ENCODE data around the gene DMD. TPM values are rescaled to one million over a fixed set of nuclear protein-coding genes. Genes with fewer than 3 reads are reported as not detected.

The DMD gene
- total and polyA plus RNA-seq, 7 donors: 2.5 to 260 (median 183) TPM

DNA sequence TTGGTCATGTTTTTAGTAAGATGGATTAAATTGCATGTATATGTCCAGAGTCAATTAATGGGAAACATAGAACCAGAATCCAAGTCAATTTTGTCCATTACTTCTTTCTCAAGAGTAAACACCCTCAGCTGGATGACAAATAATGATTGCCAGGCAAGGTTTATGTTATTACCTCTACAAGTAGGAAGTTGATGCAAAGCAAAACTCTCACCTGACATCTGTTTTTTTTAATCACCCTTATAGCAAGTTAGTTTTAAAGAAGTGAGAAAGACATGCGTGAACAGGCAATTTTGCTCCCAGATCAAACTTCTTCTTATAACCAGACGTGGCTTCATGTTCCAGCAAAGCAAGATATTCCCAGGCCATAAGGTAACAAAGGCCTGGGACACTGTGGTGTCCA is 1791.0 kb downstream of the DMD start:
- H3K4me1 ChIP-seq: no peaks in the 10 kb centered on the region
- H3K36me3 ChIP-seq: no peaks in the 10 kb centered on the region
- TF ChIP-seq POLR2AphosphoS5 (IDR thresholded peaks at IDR 0.05) (no peak), POLR2A (IDR thresholded peaks at IDR 0.05) (no peak), EP300 (IDR thresholded peaks at IDR 0.05) (no peak)
- TF ChIP-seq, protein P1, sequence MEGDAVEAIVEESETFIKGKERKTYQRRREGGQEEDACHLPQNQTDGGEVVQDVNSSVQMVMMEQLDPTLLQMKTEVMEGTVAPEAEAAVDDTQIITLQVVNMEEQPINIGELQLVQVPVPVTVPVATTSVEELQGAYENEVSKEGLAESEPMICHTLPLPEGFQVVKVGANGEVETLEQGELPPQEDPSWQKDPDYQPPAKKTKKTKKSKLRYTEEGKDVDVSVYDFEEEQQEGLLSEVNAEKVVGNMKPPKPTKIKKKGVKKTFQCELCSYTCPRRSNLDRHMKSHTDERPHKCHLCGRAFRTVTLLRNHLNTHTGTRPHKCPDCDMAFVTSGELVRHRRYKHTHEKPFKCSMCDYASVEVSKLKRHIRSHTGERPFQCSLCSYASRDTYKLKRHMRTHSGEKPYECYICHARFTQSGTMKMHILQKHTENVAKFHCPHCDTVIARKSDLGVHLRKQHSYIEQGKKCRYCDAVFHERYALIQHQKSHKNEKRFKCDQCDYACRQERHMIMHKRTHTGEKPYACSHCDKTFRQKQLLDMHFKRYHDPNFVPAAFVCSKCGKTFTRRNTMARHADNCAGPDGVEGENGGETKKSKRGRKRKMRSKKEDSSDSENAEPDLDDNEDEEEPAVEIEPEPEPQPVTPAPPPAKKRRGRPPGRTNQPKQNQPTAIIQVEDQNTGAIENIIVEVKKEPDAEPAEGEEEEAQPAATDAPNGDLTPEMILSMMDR (IDR thresholded peaks at IDR 0.05): no peak
- H3K27me3 ChIP-seq: no peaks in the 10 kb centered on the region
- no peak overlapping the region for H3K4me3 ChIP-seq
- no peaks in the 10 kb centered on the region for H3K9me3 ChIP-seq
- intact Hi-C loops (cut with DNase I): no loop called here
- DNase-seq: no peak
- WGBS, 2 donors: 77 to 89% methylated on average over 2 of the region's 2 CpGs
- H3K27ac ChIP-seq: no peak overlapping the region

- TF ChIP-seq POLR2AphosphoS5 (IDR thresholded peaks at IDR 0.05): no peak
- TF ChIP-seq POLR2A (IDR thresholded peaks at IDR 0.05): no peak
- no peak for TF ChIP-seq EP300 (IDR thresholded peaks at IDR 0.05)
- TF ChIP-seq, protein P1 (IDR thresholded peaks at IDR 0.05): no peak
- 76 to 78% methylated on average over 3 of the region's 3 CpGs for WGBS, 2 donors
- Histone ChIP-seq H3K27ac (no peak overlapping the region), H3K27me3 (no peaks in the 10 kb centered on the region), H3K9me3 (no peaks in the 10 kb centered on the region), H3K4me3 (no peak overlapping the region), H3K36me3 (no peaks in the 10 kb centered on the region), H3K4me1 (no peaks in the 10 kb centered on the region)
- intact Hi-C loops (cut with DNase I): no loop called here
- DNase-seq: no peak
Measured at GRCh38 chrX:31397119-31397518, 1814.2 kb downstream of the DMD start.

DNA sequence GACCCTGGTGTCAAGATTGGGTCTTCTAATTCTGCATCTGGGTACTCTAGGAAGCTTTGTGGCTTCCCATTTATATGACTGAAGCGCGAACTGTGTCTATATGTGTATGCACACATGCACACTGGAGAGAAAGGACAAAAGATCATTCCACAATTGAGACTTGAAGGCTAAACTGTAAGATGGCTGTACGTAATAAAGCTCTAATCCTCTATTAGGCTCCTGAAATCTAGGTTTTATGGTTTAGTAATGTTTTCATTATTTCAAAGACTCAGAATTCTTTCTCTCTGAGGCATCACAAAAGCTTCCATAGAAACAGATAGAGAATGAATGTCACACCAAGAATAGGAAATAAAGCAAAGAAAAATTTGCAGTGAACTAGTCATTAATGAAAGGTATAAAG is 1818.8 kb downstream of the DMD start:
- WGBS, 2 donors: 90 to 92% methylated on average over 3 of the region's 3 CpGs
- no peak for DNase-seq

DNA sequence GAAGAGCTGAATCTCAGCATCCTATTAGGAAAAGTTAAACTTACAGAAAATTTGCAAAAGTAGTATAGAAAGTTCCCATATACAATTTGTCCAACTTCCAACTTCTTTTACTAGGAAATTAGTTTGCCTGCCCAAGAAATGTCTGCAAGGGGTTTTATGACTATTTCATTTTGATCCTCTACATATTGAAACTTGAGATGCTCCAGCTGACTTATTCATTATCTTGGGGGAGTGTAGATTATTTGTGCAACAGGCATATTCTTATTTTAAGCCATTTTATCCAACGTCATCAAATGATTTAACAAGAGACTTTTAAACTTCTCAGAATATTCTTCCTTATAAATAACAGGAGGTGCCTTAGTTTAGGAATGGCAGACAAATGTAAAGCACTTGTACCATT is 1822.4 kb downstream of the DMD start:
- no peak for DNase-seq
- intact Hi-C loops (cut with DNase I): no loop called here
- no peak overlapping the region for H3K27ac ChIP-seq
- H3K4me3 ChIP-seq: no peak overlapping the region
- no peak for TF ChIP-seq EP300 (IDR thresholded peaks at IDR 0.05)
- no peak for TF ChIP-seq POLR2AphosphoS5 (IDR thresholded peaks at IDR 0.05)
- no peak for TF ChIP-seq POLR2A (IDR thresholded peaks at IDR 0.05)
- TF ChIP-seq, protein P1 (IDR thresholded peaks at IDR 0.05): no peak
- 72 to 93% methylated on average over 1 of the region's 1 CpG for WGBS, 2 donors
- no peaks in the 10 kb centered on the region for H3K4me1 ChIP-seq
- no peaks in the 10 kb centered on the region for H3K27me3 ChIP-seq
- no peaks in the 10 kb centered on the region for H3K9me3 ChIP-seq
- no peaks in the 10 kb centered on the region for H3K36me3 ChIP-seq

More for the DNA sequence above, 1818.8 kb downstream of the DMD start:
- H3K27me3 ChIP-seq: no peaks in the 10 kb centered on the region
- H3K4me1 ChIP-seq: no peaks in the 10 kb centered on the region
- TF ChIP-seq POLR2A (IDR thresholded peaks at IDR 0.05) (no peak), EP300 (IDR thresholded peaks at IDR 0.05) (no peak), POLR2AphosphoS5 (IDR thresholded peaks at IDR 0.05) (no peak)
- TF ChIP-seq, protein P1 (IDR thresholded peaks at IDR 0.05): no peak
- H3K9me3 ChIP-seq: no peaks in the 10 kb centered on the region
- intact Hi-C loops (cut with DNase I): no loop called here
- H3K4me3 ChIP-seq: no peak overlapping the region
- no peaks in the 10 kb centered on the region for H3K36me3 ChIP-seq
- no peak overlapping the region for H3K27ac ChIP-seq

- Histone ChIP-seq H3K4me3 (no peak overlapping the region), H3K27ac (no peak overlapping the region), H3K9me3 (no peaks in the 10 kb centered on the region), H3K27me3 (no peaks in the 10 kb centered on the region), H3K36me3 (no peaks in the 10 kb centered on the region), H3K4me1 (no peaks in the 10 kb centered on the region)
- WGBS, 2 donors: 89 to 97% methylated on average over 1 of the region's 1 CpG
- TF ChIP-seq POLR2AphosphoS5 (IDR thresholded peaks at IDR 0.05) (no peak), EP300 (IDR thresholded peaks at IDR 0.05) (no peak)
- intact Hi-C loops (cut with DNase I): no loop called here
- DNase-seq: no peak
Measured at GRCh38 chrX:31384471-31384870, 1826.9 kb downstream of the DMD start.

All from sigmoid colon (tissue), 7 donors.